H1 (cell line): Measurements from ENCODE around the gene RANBP2. TPM values are rescaled to one million over a fixed set of nuclear protein-coding genes. Genes with fewer than 3 reads are reported as not detected.

Source experiments
- CTCF ChIA-PET: fragments of 300-600 bp; sonication (Branson Sonifier 250); formaldehyde crosslinking; loops from one replicate; lab custom pipeline; 2021; ENCODE audit not compliant: partially characterized antibody; lab: Charles Lee
- POLR2A ChIA-PET: fragments of 300-600 bp; sonication (Branson Sonifier 250); formaldehyde crosslinking; loops from one replicate; lab custom pipeline; 2021; ENCODE audit warnings: inconsistent platforms; ENCODE audit not compliant: partially characterized antibody; lab: Charles Lee
- DNase-seq, 2 experiments: peaks; one replicate each; pipeline versions ENCODE4 v3.0.0 to v3.0.0-alpha.2; 2010 to 2022; ENCODE audit warnings: low spot score in 2 of 2, low read depth in 1 of 2, mixed read lengths in 1 of 2
- FAIRE-seq: peaks from 2 replicates; lab custom pipeline; 2011; peaks lifted over from hg19 to GRCh38; lab: Jason Lieb, UNC
- H2AFZ ChIP-seq: 2 replicates; pipeline ENCODE4 v1.8.1; 2012; ENCODE audit warnings: low read length, inconsistent platforms
- H2AK5ac ChIP-seq: 2 replicates; pipeline ENCODE4 v1.6.1; 2013; ENCODE audit warnings: low read depth, low read length
- H2BK120ac ChIP-seq: replicated peaks from 2 replicates; pipeline ENCODE3; 2013; ENCODE audit warnings: low read depth, low read length, inconsistent platforms
- H2BK12ac ChIP-seq: 2 replicates; pipeline ENCODE4 v1.6.1; 2013; ENCODE audit warnings: low read depth, low read length
- H2BK15ac ChIP-seq: 2 replicates; pipeline ENCODE4 v1.6.1; 2013; ENCODE audit warnings: low read length
- H2BK20ac ChIP-seq: 2 replicates; pipeline ENCODE4 v1.6.1; 2013; ENCODE audit warnings: low read length
- H2BK5ac ChIP-seq: 2 replicates; pipeline ENCODE4 v1.6.1; 2013; ENCODE audit warnings: low read depth, low read length
- H3K14ac ChIP-seq: 2 replicates; pipeline ENCODE4 v1.6.1; 2013; ENCODE audit warnings: inconsistent platforms; ENCODE audit not compliant: insufficient read length
- H3K18ac ChIP-seq: 2 replicates; pipeline ENCODE4 v1.6.1; 2013; ENCODE audit warnings: low read length; ENCODE audit errors: extremely low read depth
- H3K23ac ChIP-seq: 2 replicates; pipeline ENCODE4 v1.6.1; 2013; ENCODE audit warnings: inconsistent platforms; ENCODE audit not compliant: insufficient read length
- H3K23me2 ChIP-seq: 2 replicates; pipeline ENCODE4 v1.6.1; 2013; ENCODE audit warnings: low read depth, low read length
- H3K27ac ChIP-seq: 2 replicates; pipeline ENCODE4 v1.6.1; 2011; ENCODE audit warnings: low read depth, low read length, inconsistent platforms
- H3K27me3 ChIP-seq, 4 experiments: replicated peaks in 1 of 4; 1 replicate in 1 of 4; 2 replicates in 3 of 4; pipeline versions ENCODE4 v1.6.1 to v1.8.1; 2011 to 2013; ENCODE audit warnings: low read length in 3 of 4, mild to moderate bottlenecking in 3 of 4, inconsistent platforms in 2 of 4, mixed read lengths in 2 of 4, moderate library complexity in 1 of 4; ENCODE audit not compliant: control insufficient read depth in 3 of 4, insufficient read depth in 3 of 4; ENCODE audit errors: extremely low read depth in 1 of 4
- H3K36me3 ChIP-seq, 4 experiments: 2 replicates each; pipeline versions ENCODE4 v1.6.1 to v1.8.1; 2011 to 2013; ENCODE audit warnings: mild to moderate bottlenecking in 4 of 4, low read length in 3 of 4, moderate library complexity in 2 of 4, control low read depth in 1 of 4, inconsistent platforms in 1 of 4; ENCODE audit not compliant: insufficient read depth in 4 of 4, control insufficient read depth in 2 of 4
- H3K4ac ChIP-seq: replicated peaks from 2 replicates; pipeline ENCODE3; 2013; ENCODE audit warnings: low read length, low read depth, mixed read lengths, inconsistent platforms; ENCODE audit not compliant: insufficient read length
- H3K4me1 ChIP-seq, 4 experiments: replicated peaks in 1 of 4; 1 replicate in 1 of 4; 2 replicates in 3 of 4; pipeline versions ENCODE4 v1.6.1 to v1.8.1; 2011 to 2013; ENCODE audit warnings: low read length in 3 of 4, inconsistent platforms in 2 of 4, mixed read lengths in 1 of 4; ENCODE audit not compliant: insufficient read depth in 4 of 4, control insufficient read depth in 3 of 4
- H3K4me2 ChIP-seq, 2 experiments: 2 replicates each; pipeline versions ENCODE4 v1.6.1 to v1.8.1; 2011 to 2013; ENCODE audit warnings: low read depth in 2 of 2, low read length in 2 of 2, control low read depth in 1 of 2, inconsistent platforms in 1 of 2, mild to moderate bottlenecking in 1 of 2; ENCODE audit not compliant: insufficient read depth in 1 of 2
- H3K4me3 ChIP-seq, 4 experiments: fragments of 200-600, 300-600 bp in 1 of 4; sonication (generic), shearing (Covaris generic), sonication (Bioruptor Twin) in 1 of 4; 2 replicates each; pipeline versions ENCODE4 v1.5.1 to v1.8.1; 2011 to 2016; ENCODE audit warnings: low read length in 4 of 4, low read depth in 3 of 4, control low read depth in 2 of 4, inconsistent platforms in 2 of 4, mild to moderate bottlenecking in 2 of 4, mixed read lengths in 1 of 4, moderate library complexity in 1 of 4; ENCODE audit not compliant: insufficient read depth in 2 of 4; ENCODE audit errors: extremely low read depth in 1 of 4
- H3K56ac ChIP-seq: replicated peaks from 2 replicates; pipeline ENCODE3; 2013; ENCODE audit warnings: low read depth, mild to moderate bottlenecking, mixed read lengths, low read length, inconsistent platforms; ENCODE audit not compliant: insufficient read length
- H3K79me1 ChIP-seq: 2 replicates; pipeline ENCODE4 v1.6.1; 2013; ENCODE audit warnings: low read depth, low read length, control low read depth
- H3K79me2 ChIP-seq, 2 experiments: 2 replicates each; pipeline versions ENCODE4 v1.6.1 to v1.8.1; 2012 to 2013; ENCODE audit warnings: low read length in 2 of 2, mild to moderate bottlenecking in 2 of 2, inconsistent platforms in 1 of 2; ENCODE audit not compliant: insufficient read depth in 2 of 2, control insufficient read depth in 1 of 2
- H3K9ac ChIP-seq, 4 experiments: replicated peaks in 1 of 4; 1 replicate in 1 of 4; 2 replicates in 3 of 4; pipeline versions ENCODE4 v1.6.1 to v1.8.1; 2011 to 2013; ENCODE audit warnings: low read depth in 3 of 4, low read length in 3 of 4, control low read depth in 2 of 4, mild to moderate bottlenecking in 2 of 4, moderate library complexity in 2 of 4, inconsistent platforms in 1 of 4; ENCODE audit errors: extremely low read depth in 1 of 4
- H3K9me3 ChIP-seq, 2 experiments: 2 replicates each; pipeline versions ENCODE4 v1.6.1 to v1.8.1; 2012 to 2013; ENCODE audit warnings: mild to moderate bottlenecking in 2 of 2, moderate library complexity in 2 of 2, control low read depth in 1 of 2, inconsistent platforms in 1 of 2, low read depth in 1 of 2, low read length in 1 of 2, mixed read lengths in 1 of 2; ENCODE audit not compliant: insufficient read depth in 2 of 2
- H4K20me1 ChIP-seq, 2 experiments: replicated peaks in 1 of 2; 2 replicates each; pipeline versions ENCODE3 to v1.8.1; 2011 to 2013; ENCODE audit warnings: inconsistent platforms in 2 of 2, low read length in 2 of 2, mild to moderate bottlenecking in 1 of 2; ENCODE audit not compliant: insufficient read depth in 2 of 2, control insufficient read depth in 1 of 2
- H4K5ac ChIP-seq: 2 replicates; pipeline ENCODE4 v1.6.1; 2013; ENCODE audit warnings: low read length, low read depth, mixed read lengths, inconsistent platforms; ENCODE audit not compliant: insufficient read length
- H4K8ac ChIP-seq: 2 replicates; pipeline ENCODE4 v1.8.0; 2013; ENCODE audit warnings: mild to moderate bottlenecking, moderate library complexity, low read length, inconsistent platforms; ENCODE audit not compliant: insufficient read depth; ENCODE audit errors: extremely low read depth
- H4K91ac ChIP-seq: replicated peaks from 2 replicates; pipeline ENCODE3; 2013; ENCODE audit warnings: low read length, mixed read lengths, inconsistent platforms; ENCODE audit not compliant: insufficient read length
- CHD1 ChIP-seq: IDR thresholded peaks from 2 replicates; pipeline ENCODE4 v1.6.1; 2012; ENCODE audit warnings: low read depth, low read length, improper control_type of control experiment
- CTBP2 ChIP-seq: IDR thresholded peaks from 2 replicates; pipeline ENCODE4 v1.7.0; 2011; ENCODE audit warnings: borderline replicate concordance, mild to moderate bottlenecking, moderate library complexity, mixed read lengths, low read length; ENCODE audit not compliant: insufficient read depth, insufficient read length
- EGR1 ChIP-seq: IDR thresholded peaks from 2 replicates; pipeline ENCODE4 v1.6.1; 2011; ENCODE audit warnings: low read depth, low read length, borderline replicate concordance
- JUN ChIP-seq: IDR thresholded peaks from 2 replicates; pipeline ENCODE4 v1.6.1; 2011; ENCODE audit warnings: low read depth, mild to moderate bottlenecking, improper control_type of control experiment, low read length
- NRF1 ChIP-seq: IDR thresholded peaks from 2 replicates; pipeline ENCODE4 v1.6.1; 2011; ENCODE audit warnings: mild to moderate bottlenecking, low read depth, low read length, improper control_type of control experiment
- POLR2A ChIP-seq, 2 experiments: IDR thresholded peaks; 1 replicate in 1 of 2; 2 replicates in 1 of 2; pipeline ENCODE4 v1.6.1; 2011; ENCODE audit warnings: low read depth in 2 of 2, low read length in 2 of 2, mild to moderate bottlenecking in 2 of 2; ENCODE audit errors: control extremely low read depth in 1 of 2
- RBBP5 ChIP-seq: IDR thresholded peaks from 2 replicates; pipeline ENCODE4 v1.7.1; 2012; ENCODE audit warnings: low read depth, mild to moderate bottlenecking, inconsistent platforms, low read length, moderate library complexity, borderline replicate concordance
- SIRT6 ChIP-seq: IDR thresholded peaks from one replicate; pipeline ENCODE4 v1.7.1; 2012; ENCODE audit warnings: low read length, inconsistent platforms
- SP4 ChIP-seq: IDR thresholded peaks from 2 replicates; pipeline ENCODE4 v1.6.1; 2012; ENCODE audit warnings: low read length, inconsistent platforms
- SUZ12 ChIP-seq: fragments of 200-600 bp; sonication (generic); IDR thresholded peaks from 2 replicates; pipeline ENCODE4 v1.6.1; 2012; ENCODE audit warnings: mild to moderate bottlenecking, inconsistent platforms, low read length, moderate library complexity, mixed read lengths
- TCF12 ChIP-seq: IDR thresholded peaks from 2 replicates; pipeline ENCODE4 v1.6.1; 2011; ENCODE audit warnings: low read depth, mild to moderate bottlenecking, low read length
- YY1 ChIP-seq: IDR thresholded peaks from 2 replicates; pipeline ENCODE4 v1.6.1; 2011; ENCODE audit warnings: low read depth, mild to moderate bottlenecking, low read length
- WGBS, 2 experiments: shearing (Covaris generic) in 1 of 2; methylation state at CpG; one replicate each; pipeline versions ENCODE4 v1.1.6 to v1.1.7; 2013 to 2015; ENCODE audit warnings: low lambda C conversion rate in 2 of 2, mixed read lengths in 2 of 2, inconsistent platforms in 1 of 2, low coverage in 1 of 2, missing lambda C conversion rate in 1 of 2; ENCODE audit not compliant: insufficient replicate concordance in 2 of 2, insufficient coverage in 1 of 2, insufficient read length in 1 of 2; ENCODE audit errors: extremely low coverage in 1 of 2, missing lambda C conversion rate in 1 of 2; 5-methylcytosine and 5-hydroxymethylcytosine counted together
- polyA plus RNA-seq, 7 experiments: library from polyadenylated mRNA; depleted of rRNA in 3 of 7; stranded (reverse) in 5 of 7; unstranded in 2 of 7; fragments of >200 nt in 5 of 7; fragments of 200-250 nt in 2 of 7; gene quantifications; 1 replicate in 5 of 7; 2 replicates in 1 of 7; 4 replicates in 1 of 7; pipeline versions ENCODE4 v1.2.1 to v1.2.3, GENCODE V29; 2011 to 2013; ENCODE audit warnings: missing spikeins in 2 of 7, mixed read lengths in 2 of 7
- total RNA-seq: library from RNA; stranded (reverse); fragmentation: NEBNext Ultra II Directional; extraction: Animal tissue kit (Norgen Biotek cat#: 25700); gene quantifications from 2 replicates; pipeline ENCODE4 v1.2.1, GENCODE V29; 2021
- TF ChIP-seq, protein P1 (sequence below), 3 experiments: IDR thresholded peaks; 1 replicate in 2 of 3; 2 replicates in 1 of 3; pipeline versions ENCODE4 v1.5.1 to v1.6.1; 2011; ENCODE audit warnings: low read length in 3 of 3, mild to moderate bottlenecking in 3 of 3, inconsistent platforms in 2 of 3, low read depth in 1 of 3, moderate library complexity in 1 of 3; ENCODE audit not compliant: insufficient read depth in 1 of 3; ENCODE audit errors: control extremely low read depth in 1 of 3

Gene RANBP2
- total and polyA plus RNA-seq, 2 of the 8 experiments (the other 6 are each of a cell fraction or from before 2014, with no cell fraction given) = 8.2 to 95.9 TPM

DNA sequence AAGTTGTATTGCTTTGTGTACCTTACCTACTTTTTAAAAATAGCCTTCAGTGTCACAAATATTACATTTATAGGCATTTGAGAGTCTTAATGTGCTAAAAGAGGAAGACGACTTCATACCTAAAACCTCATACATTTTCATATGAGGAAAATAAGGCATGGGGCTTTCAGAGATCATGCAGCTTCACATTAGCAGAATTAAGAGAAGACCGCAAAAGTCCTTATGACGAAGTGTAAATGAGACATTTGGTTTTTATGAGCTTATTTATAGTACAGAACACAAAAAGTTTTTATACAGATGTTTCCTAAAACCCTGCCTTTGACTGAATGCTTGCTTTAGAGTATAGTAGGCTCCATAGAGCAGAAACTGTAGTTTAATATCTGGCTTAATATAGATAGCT, 57.2 kb downstream of the RANBP2 start:
- Histone ChIP-seq H3K18ac (no peak overlapping the region), H4K91ac (no peak overlapping the region), H4K5ac (no peak overlapping the region), H2BK120ac (no peak overlapping the region), H2BK15ac (no peak overlapping the region), H3K23ac (no peak overlapping the region), H2AK5ac (no peak overlapping the region), H3K36me3 (peaks cover 3 to 68% (median 26%) of the 10 kb centered on the region in 4 experiments; a peak in 7 of 8 replicates), H3K23me2 (no peaks in the 10 kb centered on the region), H3K79me2 (no peaks in the 10 kb centered on the region), H3K4me2 (no peak overlapping the region), H2BK12ac (no peak overlapping the region), H3K4me3 (no peak overlapping the region), H3K27ac (no peak overlapping the region), H3K4me1 (no peaks in the 10 kb centered on the region), H3K27me3 (no peaks in the 10 kb centered on the region), H3K4ac (no peak overlapping the region), H2BK5ac (no peak overlapping the region), H3K9ac (no peak overlapping the region), H2AFZ (no peak overlapping the region), H3K9me3 (no peaks in the 10 kb centered on the region), H4K20me1 (peaks cover 0 to 2% of the 10 kb centered on the region in 2 experiments), H2BK20ac (no peak overlapping the region), H3K56ac (no peak overlapping the region), H3K14ac (no peak overlapping the region), H3K79me1 (no peaks in the 10 kb centered on the region), H4K8ac (no peak overlapping the region)
- FAIRE-seq (no peak), DNase-seq (no peak)
- 93% methylated on average over 3 of the region's 3 CpGs; no CpG with 5 or more reads in 1 of the 2 experiments for WGBS, 2 experiments
- CTCF ChIA-PET = interaction anchor here (0.6 kb wide), 1 partner anchor 88 kb away, joined by 4 read pairs; no protein-coding TSS in a partner anchor
- POLR2A ChIA-PET = no interaction called here
- no peak for TF ChIP-seq SP4
- TF ChIP-seq NRF1 = no peak
- no peak for TF ChIP-seq SUZ12
- TF ChIP-seq EGR1 = no peak
- TF ChIP-seq YY1 = no peak
- no peak for TF ChIP-seq JUN
- TF ChIP-seq CHD1 = no peak
- TF ChIP-seq TCF12 = no peak
- TF ChIP-seq CTBP2 = no peak
- no peak for TF ChIP-seq SIRT6
- TF ChIP-seq, protein P1, sequence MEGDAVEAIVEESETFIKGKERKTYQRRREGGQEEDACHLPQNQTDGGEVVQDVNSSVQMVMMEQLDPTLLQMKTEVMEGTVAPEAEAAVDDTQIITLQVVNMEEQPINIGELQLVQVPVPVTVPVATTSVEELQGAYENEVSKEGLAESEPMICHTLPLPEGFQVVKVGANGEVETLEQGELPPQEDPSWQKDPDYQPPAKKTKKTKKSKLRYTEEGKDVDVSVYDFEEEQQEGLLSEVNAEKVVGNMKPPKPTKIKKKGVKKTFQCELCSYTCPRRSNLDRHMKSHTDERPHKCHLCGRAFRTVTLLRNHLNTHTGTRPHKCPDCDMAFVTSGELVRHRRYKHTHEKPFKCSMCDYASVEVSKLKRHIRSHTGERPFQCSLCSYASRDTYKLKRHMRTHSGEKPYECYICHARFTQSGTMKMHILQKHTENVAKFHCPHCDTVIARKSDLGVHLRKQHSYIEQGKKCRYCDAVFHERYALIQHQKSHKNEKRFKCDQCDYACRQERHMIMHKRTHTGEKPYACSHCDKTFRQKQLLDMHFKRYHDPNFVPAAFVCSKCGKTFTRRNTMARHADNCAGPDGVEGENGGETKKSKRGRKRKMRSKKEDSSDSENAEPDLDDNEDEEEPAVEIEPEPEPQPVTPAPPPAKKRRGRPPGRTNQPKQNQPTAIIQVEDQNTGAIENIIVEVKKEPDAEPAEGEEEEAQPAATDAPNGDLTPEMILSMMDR (IDR thresholded peaks at IDR 0.05; ENCODE audit: control extremely low read depth in 1 of 3, insufficient read depth in 1 of 3, low read depth in 1 of 3, low read length in 3 of 3) = no peak
- no peak for TF ChIP-seq POLR2A (IDR thresholded peaks at IDR 0.05; ENCODE audit: control extremely low read depth in 1 of 2, low read depth in 2 of 2, low read length in 2 of 2)
- no peak for TF ChIP-seq RBBP5
